Measurements from ENCODE around the gene REXO4. TPM values are rescaled to one million over a fixed set of nuclear protein-coding genes. Genes with fewer than 3 reads are reported as not detected.

The REXO4 gene, protein sequence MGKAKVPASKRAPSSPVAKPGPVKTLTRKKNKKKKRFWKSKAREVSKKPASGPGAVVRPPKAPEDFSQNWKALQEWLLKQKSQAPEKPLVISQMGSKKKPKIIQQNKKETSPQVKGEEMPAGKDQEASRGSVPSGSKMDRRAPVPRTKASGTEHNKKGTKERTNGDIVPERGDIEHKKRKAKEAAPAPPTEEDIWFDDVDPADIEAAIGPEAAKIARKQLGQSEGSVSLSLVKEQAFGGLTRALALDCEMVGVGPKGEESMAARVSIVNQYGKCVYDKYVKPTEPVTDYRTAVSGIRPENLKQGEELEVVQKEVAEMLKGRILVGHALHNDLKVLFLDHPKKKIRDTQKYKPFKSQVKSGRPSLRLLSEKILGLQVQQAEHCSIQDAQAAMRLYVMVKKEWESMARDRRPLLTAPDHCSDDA
- 10 to 100 TPM; 27.7 to 33.4 (median 32.5) TPM for polyA plus RNA-seq (ENCODE audit: insufficient read length in 4 of 4)

DNA sequence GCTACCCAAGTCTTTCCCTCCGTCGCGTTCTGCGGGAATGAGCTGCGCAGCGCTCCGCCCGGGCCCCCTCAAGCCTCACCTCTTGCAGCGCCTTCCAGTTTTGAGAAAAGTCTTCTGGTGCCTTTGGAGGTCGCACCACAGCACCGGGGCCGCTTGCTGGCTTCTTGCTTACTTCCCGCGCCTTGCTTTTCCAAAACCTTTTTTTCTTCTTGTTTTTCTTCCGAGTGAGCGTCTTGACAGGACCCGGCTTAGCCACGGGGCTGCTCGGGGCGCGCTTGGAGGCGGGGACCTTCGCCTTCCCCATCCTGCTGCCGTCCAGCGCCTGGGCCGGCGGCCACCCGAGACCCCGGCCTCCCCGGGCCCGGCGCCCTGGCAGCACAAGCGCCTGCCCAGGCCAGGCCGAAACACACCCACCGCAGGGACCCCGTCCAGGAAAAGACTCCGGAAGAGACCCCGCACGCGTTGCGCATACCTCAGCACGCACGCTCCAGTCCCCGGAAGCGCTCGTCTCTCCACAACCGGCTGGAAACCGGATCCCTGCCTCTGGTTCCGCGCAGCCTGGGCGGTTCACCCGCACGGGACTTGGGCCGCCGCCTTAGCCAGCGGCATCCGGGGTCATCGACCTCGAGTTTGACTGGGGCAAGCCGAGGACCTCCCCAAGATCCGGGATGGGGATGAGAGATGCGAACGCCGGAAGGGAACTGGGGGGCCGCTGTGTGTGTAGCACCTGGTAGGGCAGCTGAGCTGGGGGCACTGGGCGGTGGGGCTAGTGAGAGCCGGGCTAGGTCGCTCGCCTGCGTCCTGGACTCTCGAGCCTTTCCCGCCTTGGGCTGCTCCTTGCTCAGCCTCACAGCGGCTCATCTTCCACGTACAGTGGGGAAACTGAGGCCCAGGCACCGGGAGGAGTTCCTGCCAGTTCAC, at the start of gene REXO4:
Gene REXO4, minus strand, starts transcription at position 470 of the 921 bp plus-strand sequence. Its CDS starts 166 bp downstream, at position 304.
- peak; percentile 74 to 84 (median 80) for DNase-seq (ENCODE audit: low read depth in 4 of 4, low spot score in 2 of 4)

DNA sequence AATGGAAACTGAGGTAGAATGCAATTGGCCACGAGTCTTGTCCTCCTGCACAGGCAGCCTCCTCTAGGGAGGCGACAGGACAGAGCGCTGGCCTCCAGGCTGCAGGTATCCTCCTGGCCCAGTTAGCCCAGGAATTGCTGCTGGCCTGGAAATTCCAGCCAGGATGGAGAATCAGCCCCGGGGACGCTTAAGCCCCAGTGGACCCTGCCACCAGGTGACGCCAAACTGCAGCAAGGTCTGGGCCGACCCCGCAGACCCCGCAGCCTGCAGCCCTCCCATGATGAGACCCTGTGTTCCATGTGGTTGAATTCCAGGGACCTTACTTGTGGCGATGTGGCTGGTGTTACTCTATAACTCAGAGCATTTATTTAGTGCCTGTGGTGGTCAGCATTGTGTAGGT, 49.3 kb upstream of the REXO4 start:
- DNase-seq (ENCODE audit: low read depth in 4 of 4, low spot score in 2 of 4) = no peak

DNA sequence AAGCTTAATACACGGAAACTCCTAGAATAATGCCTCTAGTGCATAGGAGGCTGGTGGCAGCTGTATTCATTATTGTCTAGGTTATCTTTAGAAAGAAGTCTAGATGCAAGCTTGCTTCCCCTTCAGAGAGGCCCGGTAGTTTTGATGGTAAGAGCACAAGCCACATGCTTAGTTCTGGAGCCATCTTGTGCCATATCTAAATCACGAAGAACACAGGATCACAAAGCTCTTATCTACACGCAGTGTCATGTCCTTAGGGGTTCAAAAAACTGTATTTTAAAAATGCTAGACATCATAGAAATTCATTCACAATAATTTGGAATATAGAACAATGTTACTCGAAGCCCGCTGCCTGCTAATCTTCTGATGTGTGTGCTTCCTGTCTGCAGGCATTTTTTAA, 48.2 kb upstream of the REXO4 start:
- no peak for DNase-seq (ENCODE audit: low read depth in 4 of 4, low spot score in 2 of 4)

DNA sequence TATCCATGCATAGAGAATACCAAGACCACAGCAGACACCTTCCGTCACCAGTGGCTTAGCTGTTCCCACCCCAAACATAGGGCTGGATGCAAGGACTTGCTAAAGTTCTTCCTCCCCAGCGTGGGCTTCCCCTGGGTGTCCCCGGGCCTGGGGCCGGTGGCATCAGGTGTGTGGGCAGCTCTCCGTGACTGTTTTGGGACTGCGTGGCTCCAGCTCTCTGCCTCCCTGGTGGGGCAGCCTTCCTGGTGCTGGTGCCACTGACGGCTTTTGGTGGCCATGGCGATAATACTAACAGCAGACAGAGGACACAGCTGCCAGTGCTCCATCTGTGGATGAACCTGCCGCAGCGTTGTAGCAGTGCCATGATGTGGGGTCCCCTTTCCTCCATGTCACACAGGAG, 46.8 kb upstream of the REXO4 start:
- no peak for DNase-seq (ENCODE audit: low read depth in 4 of 4, low spot score in 2 of 4)

DNA sequence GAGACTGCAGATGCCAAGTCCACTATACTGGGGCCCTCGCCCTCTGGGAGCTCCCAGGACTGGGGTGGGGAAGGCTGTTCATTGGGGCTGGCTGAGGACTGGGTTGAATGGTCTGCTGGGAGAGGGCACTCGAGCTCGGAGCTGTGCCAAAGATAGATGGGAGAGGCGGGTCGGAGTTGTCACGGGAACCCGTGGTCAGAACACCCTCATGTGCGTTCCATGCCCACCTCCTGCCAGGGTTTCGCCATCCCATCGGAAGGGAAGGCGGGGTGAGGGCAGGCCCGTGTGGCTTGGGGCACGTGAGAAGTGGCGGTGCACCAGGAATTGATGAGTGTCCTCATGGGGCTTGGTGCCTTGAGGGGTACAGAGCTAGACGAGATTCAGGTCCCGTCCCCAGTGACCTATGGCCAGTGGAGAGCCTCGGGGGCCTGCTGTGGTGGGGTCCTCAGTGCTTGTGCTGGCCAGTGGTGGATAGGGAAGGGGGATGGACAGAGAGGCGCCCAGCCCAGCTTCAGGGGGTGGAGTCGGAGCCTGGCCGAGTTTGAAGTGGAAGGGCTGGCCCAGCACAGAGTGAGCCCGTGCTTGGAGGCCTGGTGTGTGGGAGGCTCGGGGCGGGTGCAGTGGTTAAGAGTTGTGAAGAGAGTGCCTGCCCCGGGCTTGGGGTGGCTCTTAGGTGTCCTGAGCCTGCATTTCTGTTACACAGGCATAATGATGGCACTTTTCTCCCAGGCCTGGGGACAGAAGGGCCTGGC, 46.2 kb upstream of the REXO4 start:
- DNase-seq (ENCODE audit: low read depth in 4 of 4, low spot score in 2 of 4) = no peak

DNA sequence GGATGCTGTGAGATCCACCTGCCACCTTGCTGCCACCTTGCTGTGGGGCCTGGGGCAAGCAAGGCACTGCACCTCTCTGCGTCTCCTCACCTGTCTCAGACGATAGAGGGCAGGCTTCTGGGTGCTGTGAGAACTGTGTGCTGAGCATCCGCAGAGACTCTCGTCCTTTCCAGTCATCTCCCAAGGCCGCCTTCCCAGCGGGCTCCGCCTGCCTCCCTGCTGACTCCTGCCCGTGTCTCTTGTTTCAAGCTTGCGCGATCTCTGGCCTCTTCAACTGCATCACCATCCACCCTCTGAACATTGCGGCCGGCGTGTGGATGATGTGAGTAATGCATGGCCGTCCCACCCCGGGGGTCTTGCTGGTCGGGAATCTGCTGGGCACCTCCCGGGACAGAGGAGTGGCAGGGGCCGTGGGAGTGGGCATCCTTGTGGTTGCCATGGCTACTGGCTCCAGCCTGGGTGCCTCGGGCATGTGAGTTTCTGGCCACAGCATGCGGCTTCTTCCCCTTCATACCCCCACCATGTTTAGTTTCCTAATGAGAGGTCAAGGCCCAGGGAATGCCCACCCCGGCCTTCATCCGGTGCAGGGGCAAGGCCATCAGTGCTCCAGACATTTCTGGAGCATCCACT, 45.5 kb upstream of the REXO4 start:
- no peak for DNase-seq (ENCODE audit: low read depth in 4 of 4, low spot score in 2 of 4)

DNA sequence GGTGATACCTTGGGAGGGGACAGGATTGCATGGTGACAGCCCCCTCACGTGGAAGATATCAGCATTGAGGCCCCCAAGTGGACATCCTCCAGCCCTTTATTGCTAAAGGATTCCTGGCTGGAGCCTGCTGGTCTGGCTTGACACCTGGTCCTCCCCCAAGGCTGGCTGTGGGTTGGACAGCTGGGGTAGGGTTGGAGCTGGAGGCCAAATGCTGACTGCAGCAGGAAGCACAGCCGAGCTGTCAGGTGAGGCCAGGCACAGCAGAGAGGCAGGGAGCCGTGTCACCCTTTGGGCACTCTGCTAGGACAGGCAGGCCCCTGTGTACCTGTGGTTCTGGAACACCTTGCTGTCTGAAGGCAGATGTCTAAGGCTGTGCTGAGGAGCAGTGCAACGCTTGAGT, 44.2 kb upstream of the REXO4 start:
- no peak for DNase-seq (ENCODE audit: low read depth in 4 of 4, low spot score in 2 of 4)

DNA sequence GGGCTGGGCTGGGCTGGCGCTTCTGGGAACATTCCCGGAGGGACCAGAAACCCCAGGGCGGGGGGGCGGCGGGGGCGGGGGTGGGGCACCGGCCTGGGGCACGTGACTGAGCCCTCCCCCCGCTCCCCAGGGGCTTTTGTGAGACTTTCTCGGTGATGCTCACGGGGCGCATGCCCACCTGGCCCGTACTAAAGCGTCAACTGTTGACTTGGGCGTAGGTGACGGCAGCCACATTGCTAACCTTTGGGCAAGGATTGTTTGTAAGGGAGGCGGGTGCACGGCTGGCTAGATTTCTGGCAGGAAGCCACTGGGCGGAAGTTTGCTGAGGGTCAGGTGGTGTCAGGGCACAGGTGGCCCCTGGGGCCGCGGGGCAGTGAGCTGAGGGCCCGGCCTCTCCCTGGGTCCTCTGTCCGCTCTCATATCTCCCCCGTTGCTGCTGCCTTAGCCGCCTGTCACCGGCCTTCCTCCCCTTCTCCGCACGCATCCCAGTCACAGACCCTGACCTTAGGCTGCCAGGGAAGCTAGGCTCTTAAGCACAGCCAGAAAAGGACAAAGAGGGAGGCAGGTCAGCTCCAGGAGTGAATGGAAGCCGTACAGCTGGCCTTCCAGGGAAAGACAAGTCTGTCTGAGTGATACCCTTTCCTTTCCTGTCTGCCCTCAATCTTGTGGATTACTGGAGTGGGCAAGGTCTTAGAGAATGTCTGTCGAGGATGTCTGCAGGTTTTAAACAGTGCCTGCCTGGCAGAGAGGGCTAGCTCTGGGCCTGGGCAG, 42.8 kb upstream of the REXO4 start:
- peak in 1 of 4 donors; percentile 29 for DNase-seq (ENCODE audit: low read depth in 4 of 4, low spot score in 2 of 4)

DNA sequence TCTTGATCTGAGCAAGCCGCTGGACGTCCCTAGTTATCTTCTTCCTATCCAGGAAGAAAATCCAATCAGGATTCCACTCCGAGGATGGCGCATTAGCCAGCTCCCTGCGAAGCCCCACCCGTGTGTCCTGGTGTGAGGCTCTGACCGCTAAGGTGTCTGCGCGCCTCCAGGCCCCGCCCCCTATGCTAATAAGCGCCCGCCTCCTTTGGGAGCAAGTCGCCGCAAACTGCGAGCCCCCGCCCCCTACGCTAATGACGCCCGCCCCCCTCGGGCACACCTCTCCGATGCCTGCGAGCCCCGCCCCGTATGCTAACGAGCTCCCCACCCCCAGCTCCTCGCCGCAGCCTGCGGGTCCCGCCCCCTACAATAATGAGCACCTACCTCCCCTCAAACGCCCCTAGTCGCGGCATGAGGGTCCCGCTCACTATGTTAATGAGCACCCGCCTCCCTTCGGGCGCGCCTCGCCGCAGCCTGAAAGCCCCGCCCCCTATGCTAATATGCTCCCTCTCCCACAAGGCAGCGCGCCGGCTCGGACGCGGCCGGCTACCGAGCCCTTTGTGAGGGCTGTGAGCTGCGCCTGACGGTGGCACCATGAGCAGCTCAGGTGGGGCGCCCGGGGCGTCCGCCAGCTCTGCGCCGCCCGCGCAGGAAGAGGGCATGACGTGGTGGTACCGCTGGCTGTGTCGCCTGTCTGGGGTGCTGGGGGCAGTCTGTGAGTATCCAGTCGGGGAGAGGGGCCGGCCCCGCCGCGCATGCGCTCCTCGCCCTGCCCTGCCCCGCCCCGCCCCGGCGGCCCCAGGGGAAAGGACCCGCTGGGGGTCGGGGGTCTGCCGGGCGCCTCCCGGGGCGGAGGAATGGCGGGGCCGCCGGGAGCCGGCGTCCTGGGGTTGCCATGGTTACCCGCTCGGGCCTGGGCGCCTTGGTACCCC, 41.9 kb upstream of the REXO4 start, which contains the start of gene CACFD1:
Gene CACFD1, plus strand, starts transcription at position 503 of the 929 bp plus-strand sequence. Its CDS starts 89 bp downstream, at position 592.
- peak; percentile 86 to 92 (median 90) for DNase-seq (ENCODE audit: low read depth in 4 of 4, low spot score in 2 of 4)

DNA sequence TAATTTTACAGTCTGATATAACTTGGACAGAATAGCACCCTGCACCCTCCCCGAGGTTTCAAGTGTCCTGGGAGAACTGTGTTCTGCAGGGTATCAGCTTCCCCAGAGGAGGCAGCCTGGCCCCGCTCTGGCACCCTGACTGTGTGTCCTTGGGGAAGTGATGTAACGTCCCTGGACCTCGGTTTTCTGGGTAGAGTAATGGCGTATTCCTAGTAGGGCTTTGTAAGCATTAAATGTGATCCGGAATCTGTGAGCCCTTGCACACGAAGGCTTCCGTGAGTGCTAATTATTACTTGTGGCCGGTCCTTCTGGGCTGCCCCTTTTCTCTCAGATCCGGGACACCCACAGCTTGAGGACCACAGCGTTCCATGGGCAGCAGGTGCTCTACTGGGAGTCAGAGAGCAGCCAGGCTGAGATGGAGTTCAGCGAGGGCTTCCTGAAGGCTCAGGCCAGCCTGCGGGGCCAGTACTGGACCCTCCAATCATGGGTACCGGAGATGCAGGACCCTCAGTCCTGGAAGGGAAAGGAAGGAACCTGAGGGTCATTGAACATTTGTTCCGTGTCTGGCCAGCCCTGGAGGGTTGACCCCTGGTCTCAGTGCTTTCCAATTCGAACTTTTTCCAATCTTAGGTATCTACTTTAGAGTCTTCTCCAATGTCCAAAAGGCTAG, 41.0 kb upstream of the REXO4 start:
- no peak for DNase-seq (ENCODE audit: low read depth in 4 of 4, low spot score in 2 of 4)

DNA sequence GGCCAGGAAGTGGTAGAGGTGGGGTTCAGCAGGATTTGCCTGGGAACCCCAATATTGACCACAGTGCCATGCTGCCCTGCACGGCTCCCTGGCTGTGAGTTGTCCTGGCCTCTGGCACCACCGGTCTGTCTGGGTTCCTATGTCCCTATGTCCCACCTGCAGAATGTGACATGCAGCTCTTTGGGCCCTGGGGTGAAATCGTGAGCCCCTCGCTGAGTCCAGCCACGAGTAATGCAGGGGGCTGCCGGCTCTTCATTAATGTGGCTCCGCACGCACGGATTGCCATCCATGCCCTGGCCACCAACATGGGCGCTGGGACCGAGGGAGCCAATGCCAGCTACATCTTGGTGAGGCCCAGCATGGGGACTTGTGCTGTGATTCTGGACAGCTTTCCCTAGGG, 39.9 kb upstream of the REXO4 start:
- DNase-seq (ENCODE audit: low read depth in 4 of 4, low spot score in 2 of 4) = no peak

DNA sequence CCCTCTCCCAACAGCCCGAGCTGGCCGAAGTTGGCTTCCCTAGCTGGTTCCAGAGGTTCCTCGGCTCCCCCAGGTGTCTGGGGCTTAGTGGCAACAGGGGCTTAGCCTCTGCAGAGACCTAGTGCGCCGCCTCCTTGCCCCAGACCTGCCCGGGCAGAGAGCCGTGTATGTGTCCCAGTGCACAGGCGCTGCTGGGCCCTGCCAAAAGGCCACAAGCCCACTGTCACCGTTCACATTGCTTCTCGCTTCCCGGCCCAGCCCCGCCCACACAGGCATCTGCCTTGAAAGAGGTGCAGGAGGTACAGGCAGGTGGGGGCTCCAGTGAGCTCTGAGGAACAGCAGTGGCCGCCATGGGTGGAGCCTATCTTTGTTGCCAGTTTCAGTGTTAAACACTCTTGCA, 39.4 kb upstream of the REXO4 start:
- DNase-seq (ENCODE audit: low read depth in 4 of 4, low spot score in 2 of 4) = no peak

DNA sequence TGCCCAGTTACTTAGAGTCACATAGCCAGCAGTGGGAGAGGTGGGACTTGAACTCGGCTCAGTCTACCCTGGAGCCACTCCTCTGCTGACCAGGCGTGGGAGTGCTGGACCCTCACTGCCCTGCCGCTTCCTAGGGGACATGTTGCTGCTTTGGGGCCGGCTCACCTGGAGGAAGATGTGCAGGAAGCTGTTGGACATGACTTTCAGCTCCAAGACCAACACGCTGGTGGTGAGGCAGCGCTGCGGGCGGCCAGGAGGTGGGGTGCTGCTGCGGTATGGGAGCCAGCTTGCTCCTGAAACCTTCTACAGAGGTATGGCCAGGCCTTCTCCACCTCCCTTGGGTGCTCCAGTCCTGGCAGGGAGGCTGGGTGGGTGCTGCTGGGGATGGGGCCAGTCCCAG, 38.6 kb upstream of the REXO4 start:
- no peak for DNase-seq (ENCODE audit: low read depth in 4 of 4, low spot score in 2 of 4)

DNA sequence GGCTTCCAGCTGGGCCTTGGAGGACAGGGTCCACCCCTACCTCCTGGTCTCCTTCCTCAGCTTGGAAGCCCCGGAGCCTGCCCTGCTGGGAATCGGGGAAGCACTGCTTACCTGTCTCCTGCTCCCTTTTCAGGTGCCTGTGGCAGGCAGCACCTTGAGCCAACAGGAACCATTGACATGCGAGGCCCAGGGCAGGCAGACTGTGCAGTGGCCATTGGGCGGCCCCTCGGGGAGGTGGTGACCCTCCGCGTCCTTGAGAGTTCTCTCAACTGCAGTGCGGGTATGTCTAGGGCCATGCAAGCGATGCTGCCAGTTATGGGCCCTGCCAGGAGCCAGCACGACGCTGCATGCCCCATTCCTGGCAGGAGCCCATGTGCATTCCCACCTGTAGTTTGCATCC, 38.1 kb upstream of the REXO4 start:
- DNase-seq (ENCODE audit: low read depth in 4 of 4, low spot score in 2 of 4) = no peak

DNA sequence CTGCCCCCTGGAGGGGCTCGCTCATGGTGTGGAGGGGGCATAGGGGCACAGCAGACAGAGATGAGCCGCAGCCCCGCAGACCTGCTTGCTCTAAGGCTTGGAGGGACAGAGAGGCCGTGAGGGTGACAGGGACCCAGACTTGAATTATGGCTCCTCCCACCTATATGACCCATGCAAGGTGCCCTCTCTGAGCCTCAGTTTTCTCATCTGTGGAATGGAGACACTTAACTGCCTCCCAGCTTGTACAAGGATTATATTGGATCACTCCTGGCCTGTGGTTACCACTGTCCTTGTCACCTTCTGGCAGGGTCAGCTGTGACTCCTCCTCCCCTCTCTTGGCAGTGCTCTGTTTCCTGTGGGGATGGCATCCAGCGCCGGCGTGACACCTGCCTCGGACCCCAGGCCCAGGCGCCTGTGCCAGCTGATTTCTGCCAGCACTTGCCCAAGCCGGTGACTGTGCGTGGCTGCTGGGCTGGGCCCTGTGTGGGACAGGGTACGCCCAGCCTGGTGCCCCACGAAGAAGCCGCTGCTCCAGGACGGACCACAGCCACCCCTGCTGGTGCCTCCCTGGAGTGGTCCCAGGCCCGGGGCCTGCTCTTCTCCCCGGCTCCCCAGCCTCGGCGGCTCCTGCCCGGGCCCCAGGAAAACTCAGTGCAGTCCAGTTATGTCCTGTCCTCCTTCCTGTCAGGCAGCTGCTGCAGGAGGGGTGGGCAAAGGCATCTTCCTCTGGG, 37.3 kb upstream of the REXO4 start:
- no peak for DNase-seq (ENCODE audit: low read depth in 4 of 4, low spot score in 2 of 4)

DNA sequence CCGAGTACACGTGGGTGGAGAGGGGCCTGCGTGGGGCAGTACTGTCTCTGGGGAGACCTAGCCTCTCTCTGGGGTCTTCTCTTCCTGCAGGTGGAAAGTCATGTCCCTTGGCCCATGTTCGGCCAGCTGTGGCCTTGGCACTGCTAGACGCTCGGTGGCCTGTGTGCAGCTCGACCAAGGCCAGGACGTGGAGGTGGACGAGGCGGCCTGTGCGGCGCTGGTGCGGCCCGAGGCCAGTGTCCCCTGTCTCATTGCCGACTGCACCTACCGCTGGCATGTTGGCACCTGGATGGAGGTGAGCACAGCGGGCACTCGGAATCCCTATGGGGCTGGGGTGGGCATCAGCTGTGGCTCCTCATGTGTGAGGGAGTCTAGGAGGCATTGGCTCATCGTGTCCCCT, 36.5 kb upstream of the REXO4 start:
- no peak for DNase-seq (ENCODE audit: low read depth in 4 of 4, low spot score in 2 of 4)

DNA sequence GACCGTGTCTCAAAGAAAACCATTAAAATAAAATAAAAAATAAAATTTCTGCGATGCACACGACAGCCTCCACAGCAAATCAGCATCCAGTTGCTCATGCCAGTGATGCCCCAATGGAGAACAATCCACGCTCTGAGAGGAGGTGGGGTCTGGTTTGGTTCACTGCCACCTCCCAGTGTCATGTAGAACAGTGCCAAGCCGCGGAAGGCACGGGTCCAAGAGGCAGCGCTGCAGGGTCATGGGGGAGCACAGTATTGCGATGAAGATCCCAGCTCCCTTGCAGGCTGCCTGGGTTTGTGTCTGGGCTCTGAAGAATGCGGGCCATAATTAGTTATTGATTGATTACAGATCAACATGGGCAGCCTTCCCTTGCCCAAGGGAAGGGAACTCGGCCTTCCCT, 35.8 kb upstream of the REXO4 start:
- DNase-seq (ENCODE audit: low read depth in 4 of 4, low spot score in 2 of 4) = no peak

Measured in left renal cortex interstitium (tissue), 4 donors.